ENCODE measurements around the gene MAST4. TPM values are rescaled to one million over a fixed set of nuclear protein-coding genes. Genes with fewer than 3 reads are reported as not detected.

MAST4 gene
- total RNA-seq, 1 donor, result 12.7 TPM

GRCh38 chr5:66646570-66646969 lies 50.4 kb downstream of the MAST4 start:
- H3K4me1 ChIP-seq (ENCODE audit: insufficient read depth, low read length), result no peaks in the 10 kb centered on the region
- H4K20me1 ChIP-seq (ENCODE audit: insufficient read depth, low read length), result no peaks in the 10 kb centered on the region
- no peaks in the 10 kb centered on the region for H3K27me3 ChIP-seq (ENCODE audit: insufficient read depth, low read length)
- no peak overlapping the region for H3K4me3 ChIP-seq (ENCODE audit: insufficient read depth, low read length)
- H3K9me3 ChIP-seq (ENCODE audit: low read depth, low read length), result no peaks in the 10 kb centered on the region
- TF ChIP-seq, protein P1, sequence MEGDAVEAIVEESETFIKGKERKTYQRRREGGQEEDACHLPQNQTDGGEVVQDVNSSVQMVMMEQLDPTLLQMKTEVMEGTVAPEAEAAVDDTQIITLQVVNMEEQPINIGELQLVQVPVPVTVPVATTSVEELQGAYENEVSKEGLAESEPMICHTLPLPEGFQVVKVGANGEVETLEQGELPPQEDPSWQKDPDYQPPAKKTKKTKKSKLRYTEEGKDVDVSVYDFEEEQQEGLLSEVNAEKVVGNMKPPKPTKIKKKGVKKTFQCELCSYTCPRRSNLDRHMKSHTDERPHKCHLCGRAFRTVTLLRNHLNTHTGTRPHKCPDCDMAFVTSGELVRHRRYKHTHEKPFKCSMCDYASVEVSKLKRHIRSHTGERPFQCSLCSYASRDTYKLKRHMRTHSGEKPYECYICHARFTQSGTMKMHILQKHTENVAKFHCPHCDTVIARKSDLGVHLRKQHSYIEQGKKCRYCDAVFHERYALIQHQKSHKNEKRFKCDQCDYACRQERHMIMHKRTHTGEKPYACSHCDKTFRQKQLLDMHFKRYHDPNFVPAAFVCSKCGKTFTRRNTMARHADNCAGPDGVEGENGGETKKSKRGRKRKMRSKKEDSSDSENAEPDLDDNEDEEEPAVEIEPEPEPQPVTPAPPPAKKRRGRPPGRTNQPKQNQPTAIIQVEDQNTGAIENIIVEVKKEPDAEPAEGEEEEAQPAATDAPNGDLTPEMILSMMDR (IDR thresholded peaks at IDR 0.05; ENCODE audit: extremely low read depth, low read depth, low read length), result no peak
- H3K27ac ChIP-seq (ENCODE audit: low read depth, low read length), result no peak overlapping the region
- H2AFZ ChIP-seq (ENCODE audit: low read length), result no peak overlapping the region
- H3K36me3 ChIP-seq (ENCODE audit: insufficient read depth, low read length), result no peaks in the 10 kb centered on the region
- DNase-seq (ENCODE audit: insufficient read length, low spot score, missing footprints), result no peak
- no peaks in the 10 kb centered on the region for H3K79me2 ChIP-seq (ENCODE audit: insufficient read depth, low read length)
- no peak overlapping the region for H3K4me2 ChIP-seq (ENCODE audit: insufficient read depth, low read length)

- H2AFZ ChIP-seq (ENCODE audit: low read length), result no peak overlapping the region
- H4K20me1 ChIP-seq (ENCODE audit: insufficient read depth, low read length), result no peaks in the 10 kb centered on the region
- no peak overlapping the region for H3K4me3 ChIP-seq (ENCODE audit: insufficient read depth, low read length)
- H3K27me3 ChIP-seq (ENCODE audit: insufficient read depth, low read length), result no peaks in the 10 kb centered on the region
- H3K4me2 ChIP-seq (ENCODE audit: insufficient read depth, low read length), result no peak overlapping the region
- no peak overlapping the region for H3K27ac ChIP-seq (ENCODE audit: low read depth, low read length)
- DNase-seq (ENCODE audit: insufficient read length, low spot score, missing footprints), result no peak
- TF ChIP-seq, protein P1 (IDR thresholded peaks at IDR 0.05; ENCODE audit: extremely low read depth, low read depth, low read length), result no peak
- H3K4me1 ChIP-seq (ENCODE audit: insufficient read depth, low read length), result no peaks in the 10 kb centered on the region
- no peaks in the 10 kb centered on the region for H3K79me2 ChIP-seq (ENCODE audit: insufficient read depth, low read length)
- H3K9me3 ChIP-seq (ENCODE audit: low read depth, low read length), result no peaks in the 10 kb centered on the region
- no peaks in the 10 kb centered on the region for H3K36me3 ChIP-seq (ENCODE audit: insufficient read depth, low read length)
Measured at GRCh38 chr5:66647146-66647856, 51.1 kb downstream of the MAST4 start.

- H3K4me2 ChIP-seq (ENCODE audit: insufficient read depth, low read length), result no peak overlapping the region
- H3K36me3 ChIP-seq (ENCODE audit: insufficient read depth, low read length), result no peaks in the 10 kb centered on the region
- no peaks in the 10 kb centered on the region for H3K79me2 ChIP-seq (ENCODE audit: insufficient read depth, low read length)
- peak overlapping the region; percentile 28 for H3K27ac ChIP-seq (ENCODE audit: low read depth, low read length)
- H3K4me3 ChIP-seq (ENCODE audit: insufficient read depth, low read length), result no peak overlapping the region
- no peak for DNase-seq (ENCODE audit: insufficient read length, low spot score, missing footprints)
- H2AFZ ChIP-seq (ENCODE audit: low read length), result peak overlapping the region; percentile 34
- H3K27me3 ChIP-seq (ENCODE audit: insufficient read depth, low read length), result no peaks in the 10 kb centered on the region
- H4K20me1 ChIP-seq (ENCODE audit: insufficient read depth, low read length), result no peaks in the 10 kb centered on the region
- H3K9me3 ChIP-seq (ENCODE audit: low read depth, low read length), result no peaks in the 10 kb centered on the region
- TF ChIP-seq, protein P1 (IDR thresholded peaks at IDR 0.05; ENCODE audit: extremely low read depth, low read depth, low read length), result no peak
- H3K4me1 ChIP-seq (ENCODE audit: insufficient read depth, low read length), result peaks cover 5% of the 10 kb centered on the region
Measured at GRCh38 chr5:66652818-66653217, 56.6 kb downstream of the MAST4 start.

GRCh38 chr5:66653325-66653724 lies 57.1 kb downstream of the MAST4 start:
- H3K79me2 ChIP-seq (ENCODE audit: insufficient read depth, low read length), result no peaks in the 10 kb centered on the region
- H3K27me3 ChIP-seq (ENCODE audit: insufficient read depth, low read length), result no peaks in the 10 kb centered on the region
- H3K36me3 ChIP-seq (ENCODE audit: insufficient read depth, low read length), result no peaks in the 10 kb centered on the region
- H3K9me3 ChIP-seq (ENCODE audit: low read depth, low read length), result no peaks in the 10 kb centered on the region
- no peak overlapping the region for H3K4me3 ChIP-seq (ENCODE audit: insufficient read depth, low read length)
- H2AFZ ChIP-seq (ENCODE audit: low read length), result peak overlapping the region; percentile 34
- H3K27ac ChIP-seq (ENCODE audit: low read depth, low read length), result peak overlapping the region; percentile 28
- TF ChIP-seq, protein P1 (IDR thresholded peaks at IDR 0.05; ENCODE audit: extremely low read depth, low read depth, low read length), result no peak
- H3K4me2 ChIP-seq (ENCODE audit: insufficient read depth, low read length), result peak overlapping the region; percentile 27
- H4K20me1 ChIP-seq (ENCODE audit: insufficient read depth, low read length), result no peaks in the 10 kb centered on the region
- peak; percentile 15 for DNase-seq (ENCODE audit: insufficient read length, low spot score, missing footprints)
- peaks cover 5% of the 10 kb centered on the region for H3K4me1 ChIP-seq (ENCODE audit: insufficient read depth, low read length)
